GM19438 (cell line): ENCODE data around the gene ESYT2.

Source experiments
- ATAC-seq: cut with Tn5 transposase; IDR thresholded peaks from one replicate; pipeline ENCODE4 v1.9.1; 2021; ENCODE audit warnings: low read depth; ENCODE audit not compliant: unreplicated experiment

The ESYT2 gene

GRCh38 chr7:158774952-158775351 is 54.4 kb downstream of the ESYT2 start:
- no peak for ATAC-seq

- ATAC-seq: no peak
Observed at GRCh38 chr7:158772916-158773315, 56.4 kb downstream of the ESYT2 start.

DNA sequence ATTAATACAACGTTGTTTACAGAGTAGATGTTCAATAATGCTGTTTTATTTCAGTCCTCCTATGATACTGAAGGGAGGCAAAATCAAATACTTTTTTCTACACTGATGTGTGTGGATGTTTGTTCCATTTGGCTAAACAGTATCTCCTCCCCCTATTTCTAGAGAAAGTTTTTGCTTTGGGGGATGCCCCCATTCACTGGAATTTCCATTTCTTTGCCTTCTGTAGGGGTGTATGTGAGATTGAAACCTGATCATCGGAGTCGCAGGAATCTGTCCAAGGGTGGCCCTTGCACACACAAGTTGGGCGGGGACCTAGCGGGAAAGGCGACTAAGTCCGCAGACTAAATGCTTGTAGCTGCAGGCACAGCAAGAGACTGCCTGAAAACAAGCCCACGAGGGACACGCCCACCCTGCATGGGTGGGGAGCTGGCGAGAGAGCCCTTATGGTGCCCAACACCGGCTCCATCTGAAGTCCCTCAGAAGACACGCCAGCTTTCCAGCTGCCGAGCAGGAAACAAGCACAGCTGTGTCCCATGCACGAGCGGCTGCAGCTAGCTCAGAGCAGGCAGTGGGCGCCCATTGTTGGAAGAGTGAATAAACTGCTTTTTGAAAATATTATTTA is 58.0 kb downstream of the ESYT2 start:
- ATAC-seq: no peak

GRCh38 chr7:158767707-158768106 is 61.6 kb downstream of the ESYT2 start:
- ATAC-seq: no peak

- ATAC-seq: no peak
Observed at GRCh38 chr7:158766570-158767281, 62.6 kb downstream of the ESYT2 start.

GRCh38 chr7:158765020-158765419 is 64.3 kb downstream of the ESYT2 start:
- ATAC-seq: no peak

- ATAC-seq: no peak
Observed at GRCh38 chr7:158763454-158764033, 65.8 kb downstream of the ESYT2 start.

GRCh38 chr7:158761945-158762344 is 67.4 kb downstream of the ESYT2 start:
- ATAC-seq: no peak

DNA sequence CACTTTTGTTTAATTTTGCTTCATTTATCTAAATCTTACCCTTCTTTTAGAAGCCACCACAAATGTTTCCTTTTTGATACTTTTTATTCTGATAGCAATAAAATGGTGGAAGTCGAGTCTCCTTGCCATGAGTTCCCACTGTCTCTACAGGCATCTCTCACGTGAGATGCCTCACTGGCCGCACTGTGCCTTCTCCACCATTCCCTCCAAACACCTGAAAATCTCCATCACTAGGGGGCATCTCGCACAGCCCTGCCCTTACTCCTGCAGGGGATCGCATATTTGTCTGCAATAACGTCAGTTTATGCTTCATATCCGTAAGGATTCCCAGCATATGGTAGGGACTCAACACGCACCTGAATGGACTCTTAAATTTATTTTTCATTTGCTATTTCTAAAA is 68.4 kb downstream of the ESYT2 start:
- ATAC-seq: no peak

DNA sequence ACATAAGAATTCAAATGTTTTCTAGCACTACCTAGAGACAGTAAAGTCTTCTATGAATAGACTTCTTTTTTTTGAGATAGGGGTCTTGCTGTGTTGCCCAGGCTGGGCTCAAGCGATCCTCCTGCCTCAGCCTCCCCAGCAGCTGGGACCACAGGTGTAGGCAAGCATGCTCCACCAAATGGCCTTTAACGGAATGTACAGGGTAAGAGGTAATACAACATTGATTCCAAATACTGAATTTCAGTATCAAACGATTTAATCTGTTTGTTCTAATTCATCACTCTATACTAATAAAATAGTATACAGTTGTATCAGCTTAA is 68.9 kb downstream of the ESYT2 start:
- ATAC-seq: no peak

GRCh38 chr7:158759749-158760444 is 69.4 kb downstream of the ESYT2 start:
- no peak for ATAC-seq

DNA sequence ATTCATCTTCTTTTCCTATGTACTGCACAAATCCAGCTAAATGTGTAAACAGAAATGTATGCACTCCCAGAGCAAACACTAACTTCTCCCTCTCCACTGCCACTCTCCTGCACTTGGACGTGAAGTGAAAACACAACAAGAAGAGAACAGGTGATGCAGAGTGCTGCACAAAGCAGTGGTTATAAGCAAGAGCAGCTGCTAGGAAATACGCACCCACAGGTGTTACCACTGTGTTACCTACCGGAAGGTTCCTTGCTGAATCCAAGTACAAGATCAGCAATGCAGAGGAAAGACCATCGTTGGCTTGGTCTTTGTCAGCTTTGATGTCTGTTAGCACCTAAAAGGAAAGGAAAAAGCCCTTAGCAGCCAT is 70.1 kb downstream of the ESYT2 start:
- ATAC-seq: no peak

DNA sequence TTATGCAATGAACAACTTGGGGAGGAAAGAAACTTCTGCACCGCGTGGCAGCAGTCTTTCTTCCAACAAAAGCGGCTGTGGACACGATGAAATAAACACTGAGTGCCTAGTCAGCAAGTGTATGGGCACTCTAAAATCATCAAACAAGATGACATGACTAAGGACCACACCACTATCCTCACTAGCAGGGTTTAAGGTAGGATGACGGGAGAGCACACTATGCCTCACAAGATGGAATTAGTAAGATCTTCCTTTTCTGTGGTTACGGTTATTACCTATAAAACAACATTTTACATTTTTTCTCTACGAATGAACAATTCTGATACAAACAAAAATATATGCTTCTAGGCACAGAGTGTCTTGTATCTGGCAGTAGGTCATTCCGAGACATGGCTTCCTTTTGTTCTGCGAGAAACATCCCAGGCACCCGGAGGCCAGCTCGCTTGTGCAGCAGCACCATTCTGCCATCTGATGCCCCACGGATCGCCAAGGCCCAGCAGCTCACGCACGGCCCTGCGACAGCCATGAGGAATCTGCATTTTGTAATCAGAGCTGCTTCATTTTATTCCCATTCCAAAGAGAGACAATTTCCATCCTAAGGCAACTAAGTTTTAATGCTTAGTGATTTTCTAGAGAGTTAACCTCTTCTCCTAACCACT is 70.6 kb downstream of the ESYT2 start:
- ATAC-seq: no peak

- no peak for ATAC-seq
Observed at GRCh38 chr7:158757404-158757989, 71.8 kb downstream of the ESYT2 start.

DNA sequence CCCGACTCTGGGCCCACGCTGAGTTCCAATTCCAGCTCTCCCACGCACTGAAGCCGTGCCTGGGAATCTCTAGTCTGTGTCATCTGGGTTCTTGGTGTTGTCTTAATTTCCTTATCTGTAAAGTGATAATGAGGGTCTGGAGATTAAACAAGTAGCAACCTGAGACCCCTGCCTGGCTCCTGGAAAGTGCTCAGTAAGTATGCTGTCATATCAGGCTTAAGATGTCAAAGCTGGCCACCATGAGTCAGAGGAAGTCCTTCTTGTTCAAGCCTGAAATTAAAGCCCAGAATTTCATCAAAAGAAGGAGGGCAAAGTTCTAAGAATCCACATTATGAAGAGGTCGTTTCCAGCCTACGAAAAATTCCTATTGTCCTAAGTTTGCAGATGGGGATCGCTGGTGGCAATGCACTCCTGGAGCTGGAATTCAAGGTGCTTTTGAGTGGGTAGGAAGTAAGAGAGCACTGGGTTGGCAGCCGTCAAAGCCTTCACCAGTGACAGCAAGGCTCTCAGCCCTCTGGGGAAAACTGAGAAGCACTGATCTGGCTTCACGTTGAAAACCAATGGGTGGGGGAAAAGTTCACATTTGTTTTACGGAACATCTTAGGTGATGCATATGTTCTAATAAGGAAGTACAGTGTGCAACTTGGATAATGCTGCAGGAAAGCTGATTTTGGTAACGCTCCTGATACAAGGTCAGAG is 74.4 kb downstream of the ESYT2 start:
- ATAC-seq: no peak

GRCh38 chr7:158753900-158754299 is 75.4 kb downstream of the ESYT2 start:
- no peak for ATAC-seq

GRCh38 chr7:158751751-158752150 is 77.6 kb downstream of the ESYT2 start:
- no peak for ATAC-seq

DNA sequence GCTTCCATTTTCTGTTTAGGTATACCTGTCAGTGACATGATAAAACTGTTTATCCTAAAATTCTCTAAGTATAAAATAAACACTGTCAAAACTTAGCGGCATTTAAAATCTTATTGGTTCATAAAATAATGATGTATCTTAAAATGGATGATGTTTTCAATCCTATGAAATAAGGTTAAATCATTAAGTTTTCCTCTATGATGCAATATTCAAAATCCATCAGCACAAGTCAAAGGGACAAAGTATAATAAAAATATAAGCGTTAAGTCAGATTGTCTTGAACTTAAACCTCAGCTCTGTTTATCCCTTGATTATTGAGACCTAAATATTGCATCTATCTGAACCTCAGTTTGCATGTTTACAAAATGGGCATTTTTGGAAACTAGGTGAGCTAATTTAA is 78.1 kb downstream of the ESYT2 start:
- no peak for ATAC-seq

- ATAC-seq: no peak
Observed at GRCh38 chr7:158750702-158751101, 78.6 kb downstream of the ESYT2 start.

DNA sequence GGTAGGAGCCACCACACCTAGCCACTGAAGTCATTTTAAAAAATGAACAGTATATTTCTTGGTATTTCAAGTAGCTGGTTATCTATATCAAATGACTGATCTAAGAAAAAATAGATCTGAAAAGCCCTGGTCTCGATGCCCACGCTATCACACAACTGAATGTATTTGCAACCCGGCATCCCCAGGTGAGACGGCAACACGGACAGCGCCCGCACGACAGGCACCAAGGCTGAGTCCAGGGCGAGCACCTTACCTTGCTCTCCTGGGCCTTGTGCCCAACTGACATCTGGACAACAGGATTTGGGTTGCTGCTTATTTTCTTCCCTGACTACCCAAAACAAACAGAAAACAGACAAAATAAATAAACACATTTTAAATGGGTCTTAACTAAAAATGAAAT is 79.9 kb downstream of the ESYT2 start:
- ATAC-seq: no peak
